WTC11 (cell line): ENCODE measurements around the gene RAB11FIP3. TPM values are rescaled to one million over a fixed set of nuclear protein-coding genes. Genes with fewer than 3 reads are reported as not detected.

Experiments
- ATAC-seq: fragments of 200-7000 bp; cut with Tn5 transposase; 2 replicates; pipeline ENCODE4 v1.10.0; 2021; ENCODE audit warnings: mild to moderate bottlenecking, moderate library complexity
- CTCF ChIA-PET: fragments of 300-600 bp; sonication (Branson Sonifier 250); formaldehyde crosslinking; loops from one replicate; lab custom pipeline; 2021; ENCODE audit warnings: antibody characterized with exemption; lab: Charles Lee
- POLR2A ChIA-PET: fragments of 350-600 bp; sonication (Branson Sonifier 250); formaldehyde crosslinking; loops from one replicate; lab custom pipeline; 2021; ENCODE audit warnings: antibody characterized with exemption; lab: Charles Lee
- DNase-seq: peaks from one replicate; pipeline ENCODE4 v3.0.0; 2021; ENCODE audit warnings: low spot score
- H3K27ac Mint-ChIP-seq: 2 replicates; pipeline ENCODE4 v1.8.0; 2021; ENCODE audit warnings: mixed read lengths
- H3K27me3 Mint-ChIP-seq: 2 replicates; pipeline ENCODE4 v1.8.0; 2021; ENCODE audit warnings: low read depth, mild to moderate bottlenecking, moderate library complexity, mixed read lengths
- H3K36me3 Mint-ChIP-seq: 2 replicates; pipeline ENCODE4 v1.8.0; 2021; ENCODE audit warnings: mixed read lengths
- H3K4me1 Mint-ChIP-seq: 2 replicates; pipeline ENCODE4 v1.8.0; 2022; ENCODE audit warnings: mixed read lengths
- H3K4me3 Mint-ChIP-seq: 2 replicates; pipeline ENCODE4 v1.8.0; 2021; ENCODE audit warnings: mild to moderate bottlenecking, moderate library complexity, mixed read lengths
- H3K9me3 Mint-ChIP-seq: 2 replicates; pipeline ENCODE4 v1.8.0; 2021; ENCODE audit warnings: mixed read lengths
- ATF6 ChIP-seq: sonication (generic); formaldehyde crosslinking; IDR thresholded peaks from 2 replicates; pipeline ENCODE4 v1.8.1; 2023; ENCODE audit warnings: mild to moderate bottlenecking, missing genetic modification reagents
- E2F4 ChIP-seq: sonication (generic); formaldehyde crosslinking; IDR thresholded peaks from 2 replicates; pipeline ENCODE4 v1.8.1; 2022; ENCODE audit warnings: low read depth, mild to moderate bottlenecking, moderate library complexity, missing genetic modification reagents, borderline replicate concordance
- ELF4 ChIP-seq: sonication (generic); formaldehyde crosslinking; IDR thresholded peaks from 2 replicates; pipeline ENCODE4 v1.8.1; 2022; ENCODE audit warnings: low read depth, mild to moderate bottlenecking, moderate library complexity, missing genetic modification reagents
- FOXP1 ChIP-seq: sonication (generic); formaldehyde crosslinking; IDR thresholded peaks from 2 replicates; pipeline ENCODE4 v1.8.0; 2022; ENCODE audit warnings: missing genetic modification reagents, mild to moderate bottlenecking, moderate library complexity, borderline replicate concordance
- GABPB1 ChIP-seq: sonication (generic); formaldehyde crosslinking; IDR thresholded peaks from 2 replicates; pipeline ENCODE4 v1.8.1; 2023; ENCODE audit warnings: mild to moderate bottlenecking, missing genetic modification reagents
- MLX ChIP-seq: sonication (generic); formaldehyde crosslinking; IDR thresholded peaks from 2 replicates; pipeline ENCODE4 v1.8.1; 2023; ENCODE audit warnings: mild to moderate bottlenecking, missing genetic modification reagents, moderate library complexity
- MXD4 ChIP-seq: fragments of 250-450 bp; sonication (Bioruptor Pico); IDR thresholded peaks from 2 replicates; pipeline ENCODE4 v1.8.0; 2021; ENCODE audit warnings: mild to moderate bottlenecking, moderate library complexity, borderline replicate concordance
- ZNF232 ChIP-seq: sonication (generic); formaldehyde crosslinking; IDR thresholded peaks from 2 replicates; pipeline ENCODE4 v1.8.0; 2022; ENCODE audit warnings: mild to moderate bottlenecking, missing genetic modification reagents
- ZNF281 ChIP-seq: sonication (generic); formaldehyde crosslinking; IDR thresholded peaks from 2 replicates; pipeline ENCODE4 v1.8.0; 2023; ENCODE audit warnings: mild to moderate bottlenecking, missing genetic modification reagents
- ZNF317 ChIP-seq: sonication (generic); formaldehyde crosslinking; IDR thresholded peaks from 2 replicates; pipeline ENCODE4 v1.8.1; 2023; ENCODE audit warnings: low read depth, mild to moderate bottlenecking, moderate library complexity, missing genetic modification reagents, borderline replicate concordance
- ZNF423 ChIP-seq: fragments of 250-450 bp; sonication (Bioruptor Pico); IDR thresholded peaks from 2 replicates; pipeline ENCODE4 v2.1.2; 2022; ENCODE audit warnings: mild to moderate bottlenecking, moderate library complexity
- ZNF425 ChIP-seq: fragments of 250-450 bp; sonication (Bioruptor Pico); conservative IDR thresholded peaks from 2 replicates; pipeline ENCODE4 v1.9.0; 2021; ENCODE audit warnings: mild to moderate bottlenecking
- total RNA-seq: library from RNA; stranded (reverse); gene quantifications from 3 replicates; pipeline ENCODE4 v1.2.3, GENCODE V29; 2021

Gene RAB11FIP3
- total RNA-seq, 1 experiment from 2014 or later: 38.6 TPM

- Mint-ChIP-seq H3K27ac (no peak overlapping the region), H3K4me1 (no peaks in the 10 kb centered on the region), H3K4me3 (peak overlapping the region; percentile 62), H3K36me3 (no peaks in the 10 kb centered on the region), H3K27me3 (peaks cover 29% of the 10 kb centered on the region), H3K9me3 (no peaks in the 10 kb centered on the region)
- TF ChIP-seq FOXP1 (no peak), ZNF425 (CRISPR knock-in tag) (no peak), ELF4 (no peak), MLX (CRISPR knock-in tag) (no peak), ZNF232 (CRISPR knock-in tag) (no peak), ZNF317 (CRISPR knock-in tag) (no peak), GABPB1 (CRISPR knock-in tag) (no peak), ATF6 (CRISPR knock-in tag) (no peak), MXD4 (CRISPR knock-in tag) (no peak), ZNF281 (CRISPR knock-in tag) (no peak)
- POLR2A ChIA-PET: no interaction called here
- DNase-seq: no peak
- CTCF ChIA-PET: interaction anchor here (0.9 to 1.5 kb wide), 7 partner anchors 10 to 168 kb away, joined by 3 to 5 read pairs (median 4); no protein-coding TSS in a partner anchor
- ATAC-seq: peak; percentile 19
Observed at GRCh38 chr16:559411-560203, 134.2 kb downstream of the RAB11FIP3 start.

- H3K9me3 Mint-ChIP-seq: no peaks in the 10 kb centered on the region
- peaks cover 29% of the 10 kb centered on the region for H3K27me3 Mint-ChIP-seq
- ATAC-seq (no peak), DNase-seq (no peak)
- no peak within 1 kb of the TSS for H3K27ac Mint-ChIP-seq
- no peaks in the 10 kb centered on the region for H3K4me1 Mint-ChIP-seq
- H3K36me3 Mint-ChIP-seq: no peaks in the 10 kb centered on the region
- TF ChIP-seq ZNF423 (no peak), E2F4 (CRISPR knock-in tag) (no peak)
- TF ChIP-seq, all 79 proteins: peak for 0
- POLR2A ChIA-PET: no interaction called here
- CTCF ChIA-PET: interaction anchor here (1.2 kb wide), 1 partner anchor 19 kb away, joined by 5 read pairs; no protein-coding TSS in a partner anchor
- H3K4me3 Mint-ChIP-seq: peak within 1 kb of the TSS; percentile 62
Observed at GRCh38 chr16:560204-560700, 134.8 kb downstream of the RAB11FIP3 start, which contains the start of gene PRR35. TSS of gene PRR35 (plus strand) at chr16:560394. CDS start at chr16:563295, 2,901 bp downstream.
